ENCODE data around the gene KLK8.

DNA sequence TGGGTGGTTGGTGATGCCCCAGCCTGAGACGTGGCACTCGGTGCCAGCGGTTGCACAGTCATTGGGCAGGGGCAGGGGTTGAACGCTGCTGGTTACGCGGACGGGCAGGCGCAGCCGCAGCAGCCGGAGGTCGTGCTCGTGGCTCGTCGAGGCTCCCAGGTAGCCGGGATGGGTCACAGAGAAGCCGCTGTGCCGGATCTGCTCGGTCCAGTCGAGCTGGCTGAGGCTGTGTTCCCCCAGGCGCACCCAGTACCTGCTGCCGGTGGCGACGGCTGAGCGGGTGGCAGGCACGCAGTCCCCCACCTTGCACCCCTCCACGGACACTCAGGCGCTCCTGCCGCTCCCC is 30.4 kb upstream of the KLK8 start:
- TF ChIP-seq, protein P1, sequence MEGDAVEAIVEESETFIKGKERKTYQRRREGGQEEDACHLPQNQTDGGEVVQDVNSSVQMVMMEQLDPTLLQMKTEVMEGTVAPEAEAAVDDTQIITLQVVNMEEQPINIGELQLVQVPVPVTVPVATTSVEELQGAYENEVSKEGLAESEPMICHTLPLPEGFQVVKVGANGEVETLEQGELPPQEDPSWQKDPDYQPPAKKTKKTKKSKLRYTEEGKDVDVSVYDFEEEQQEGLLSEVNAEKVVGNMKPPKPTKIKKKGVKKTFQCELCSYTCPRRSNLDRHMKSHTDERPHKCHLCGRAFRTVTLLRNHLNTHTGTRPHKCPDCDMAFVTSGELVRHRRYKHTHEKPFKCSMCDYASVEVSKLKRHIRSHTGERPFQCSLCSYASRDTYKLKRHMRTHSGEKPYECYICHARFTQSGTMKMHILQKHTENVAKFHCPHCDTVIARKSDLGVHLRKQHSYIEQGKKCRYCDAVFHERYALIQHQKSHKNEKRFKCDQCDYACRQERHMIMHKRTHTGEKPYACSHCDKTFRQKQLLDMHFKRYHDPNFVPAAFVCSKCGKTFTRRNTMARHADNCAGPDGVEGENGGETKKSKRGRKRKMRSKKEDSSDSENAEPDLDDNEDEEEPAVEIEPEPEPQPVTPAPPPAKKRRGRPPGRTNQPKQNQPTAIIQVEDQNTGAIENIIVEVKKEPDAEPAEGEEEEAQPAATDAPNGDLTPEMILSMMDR (IDR thresholded peaks at IDR 0.05) = no peak
- no peak for TF ChIP-seq EZH2 (IDR thresholded peaks at IDR 0.05; ENCODE audit: borderline replicate concordance, insufficient read depth, low read depth, low read length, poor library complexity, severe bottlenecking)
